Stomach (tissue), 4 donors: Measurements from ENCODE around the gene KCNT2.

Experiments
- CTCF ChIP-seq, 7 experiments: fragments of 450-650 bp in 4 of 7; fragments of 200-600 bp in 3 of 7; sonication (generic) in 3 of 7; IDR thresholded peaks; one replicate each; pipeline ENCODE4 v1.5.1; 2016 to 2019; ENCODE audit warnings: antibody characterized with exemption in 7 of 7, control low read depth in 2 of 7, mild to moderate bottlenecking in 1 of 7
- POLR2A ChIP-seq, 4 donors: fragments of 450-650 bp; IDR thresholded peaks; one replicate each; pipeline ENCODE4 v1.6.1; 2016; ENCODE audit warnings: antibody characterized with exemption in 4 of 4, control low read depth in 2 of 4, mild to moderate bottlenecking in 1 of 4, moderate library complexity in 1 of 4

- TF ChIP-seq CTCF (IDR thresholded peaks at IDR 0.05) (no peak), POLR2A (IDR thresholded peaks at IDR 0.05) (no peak)
These were observed 227.9 kb downstream of the KCNT2 start for GRCh38 chr1:196380316-196380715.
